ENCODE measurements around the gene SAMD11.

GRCh38 chr1:910881-911721, 12.6 kb upstream of the SAMD11 start:
- TF ChIP-seq YY1 (IDR thresholded peaks at IDR 0.05; ENCODE audit: insufficient read depth, insufficient read length) (no peak), SUZ12 (IDR thresholded peaks at IDR 0.05; ENCODE audit: extremely low read depth, insufficient read depth, insufficient read length) (no peak)
